ENCODE measurements around the gene NTNG1.

DNA sequence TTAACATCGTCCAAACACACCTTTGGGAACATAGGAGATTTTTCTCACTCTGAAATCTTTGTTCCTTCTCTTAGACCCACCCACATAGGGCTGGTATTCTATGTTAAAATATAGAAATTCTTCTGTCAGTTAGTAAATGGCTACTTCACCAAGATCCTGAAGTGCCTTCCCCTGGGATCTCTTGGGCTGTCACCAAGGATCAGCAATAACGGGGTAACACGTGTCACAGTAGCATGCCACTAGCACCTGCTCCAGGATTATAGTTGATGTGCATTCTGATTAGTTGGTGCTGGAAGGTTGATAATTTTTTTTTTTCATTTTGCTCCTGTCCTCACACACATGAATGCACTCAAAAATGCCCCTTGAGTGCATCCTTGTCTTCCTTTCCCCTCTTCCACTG, 298.7 kb downstream of the NTNG1 start:
- TF ChIP-seq POLR2AphosphoS5 (IDR thresholded peaks at IDR 0.05), result no peak
- TF ChIP-seq, protein P1, sequence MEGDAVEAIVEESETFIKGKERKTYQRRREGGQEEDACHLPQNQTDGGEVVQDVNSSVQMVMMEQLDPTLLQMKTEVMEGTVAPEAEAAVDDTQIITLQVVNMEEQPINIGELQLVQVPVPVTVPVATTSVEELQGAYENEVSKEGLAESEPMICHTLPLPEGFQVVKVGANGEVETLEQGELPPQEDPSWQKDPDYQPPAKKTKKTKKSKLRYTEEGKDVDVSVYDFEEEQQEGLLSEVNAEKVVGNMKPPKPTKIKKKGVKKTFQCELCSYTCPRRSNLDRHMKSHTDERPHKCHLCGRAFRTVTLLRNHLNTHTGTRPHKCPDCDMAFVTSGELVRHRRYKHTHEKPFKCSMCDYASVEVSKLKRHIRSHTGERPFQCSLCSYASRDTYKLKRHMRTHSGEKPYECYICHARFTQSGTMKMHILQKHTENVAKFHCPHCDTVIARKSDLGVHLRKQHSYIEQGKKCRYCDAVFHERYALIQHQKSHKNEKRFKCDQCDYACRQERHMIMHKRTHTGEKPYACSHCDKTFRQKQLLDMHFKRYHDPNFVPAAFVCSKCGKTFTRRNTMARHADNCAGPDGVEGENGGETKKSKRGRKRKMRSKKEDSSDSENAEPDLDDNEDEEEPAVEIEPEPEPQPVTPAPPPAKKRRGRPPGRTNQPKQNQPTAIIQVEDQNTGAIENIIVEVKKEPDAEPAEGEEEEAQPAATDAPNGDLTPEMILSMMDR (IDR thresholded peaks at IDR 0.05), result no peak

Measured in suprapubic skin (tissue), 3 donors.